Heart right ventricle (tissue), 16 donors: ENCODE measurements around the gene EGR1. TPM values are rescaled to one million over a fixed set of nuclear protein-coding genes. Genes with fewer than 3 reads are reported as not detected.

ENCODE experiments used
- ATAC-seq, 8 donors: fragments of 200-7000 bp; cut with Tn5 transposase; one replicate each; pipeline ENCODE4 v1.9.1; 2020; ENCODE audit warnings: mild to moderate bottlenecking in 8 of 8, moderate library complexity in 8 of 8, moderate number of reproducible peaks in 1 of 8
- DNase-seq, 2 donors: peaks; one replicate each; pipeline ENCODE4 v3.0.0-alpha.2; 2020
- H3K27ac ChIP-seq, 10 donors: fragments of 200-600 bp; sonication (generic) in 2 of 10; one replicate each; pipeline versions ENCODE4 v1.5.0 to v1.8.0; 2020 to 2022; ENCODE audit warnings: mild to moderate bottlenecking in 3 of 10
- H3K27me3 ChIP-seq, 7 donors: fragments of 200-600 bp; one replicate each; pipeline ENCODE4 v1.8.0; 2021 to 2022; ENCODE audit warnings: mild to moderate bottlenecking in 2 of 7
- H3K36me3 ChIP-seq, 9 donors: fragments of 200-600 bp; sonication (generic) in 1 of 9; one replicate each; pipeline versions ENCODE4 v1.5.0 to v1.8.0; 2020 to 2022; ENCODE audit warnings: mild to moderate bottlenecking in 2 of 9
- H3K4me1 ChIP-seq, 9 donors: fragments of 200-600 bp; sonication (generic) in 1 of 9; one replicate each; pipeline versions ENCODE4 v1.5.0 to v1.8.0; 2020 to 2022; ENCODE audit warnings: mild to moderate bottlenecking in 4 of 9
- H3K4me3 ChIP-seq, 10 donors: fragments of 200-600 bp; sonication (generic) in 2 of 10; one replicate each; pipeline versions ENCODE4 v1.5.0 to v1.8.0; 2020 to 2022; ENCODE audit warnings: mild to moderate bottlenecking in 7 of 10, moderate library complexity in 2 of 10
- H3K9me3 ChIP-seq, 11 donors: fragments of 200-600 bp in 10 of 11; sonication (generic) in 2 of 11; one replicate each; pipeline versions ENCODE4 v1.5.0 to v1.8.0; 2013 to 2022; ENCODE audit warnings: mild to moderate bottlenecking in 2 of 11, control low read depth in 1 of 11, moderate library complexity in 1 of 11
- CTCF ChIP-seq, 9 donors: fragments of 200-600 bp; sonication (generic) in 2 of 9; IDR thresholded peaks; one replicate each; pipeline versions ENCODE4 v1.5.0 to v1.8.0; 2021 to 2022; ENCODE audit warnings: antibody characterized with exemption in 9 of 9, mild to moderate bottlenecking in 5 of 9, moderate library complexity in 1 of 9
- WGBS, 2 donors: extraction: QIAGEN DNeasy Blood & Tissue Kit; methylation state at CpG; one replicate each; pipeline ENCODE4 v1.1.7; 2013; ENCODE audit warnings: inconsistent platforms in 1 of 2; 5-methylcytosine and 5-hydroxymethylcytosine counted together
- intact Hi-C, 10 donors: fragments of 100-400 bp; cut with DNase I; formaldehyde crosslinking; loops; one replicate each; pipeline versions ENCODE4 v1.11.1 to v1.14.2; 2022
- polyA plus RNA-seq, 2 donors: library from polyadenylated mRNA; stranded (reverse); fragments of 200-250 nt; gene quantifications; one replicate each; pipeline ENCODE4 v1.2.3, GENCODE V29; 2013
- total RNA-seq, 10 donors: library from RNA; stranded (reverse); fragmentation: NEBNext Ultra II Directional in 3 of 10; extraction: Animal tissue kit (Norgen Biotek cat#: 25700) in 3 of 10; gene quantifications; one replicate each; pipeline versions ENCODE4 v1.2.1 to v1.2.4, GENCODE V29; 2021 to 2023
- donor health status: Arrhythmogenic right ventricular cardiomyopathy.
- donor health status: ischemic (EF 13 %, LVEDD 7.1; RV severe dilation, severe dysfunction).
- donor health status: healthy with polysubstance abuse.
- donor health status: DM: no; HTN: yes; CAD: no.
- donor health status: DM: no; HTN: no; CAD: no.
- donor health status: ischemic (EF 25% LVEDD 6.9; RV normal size, moderate dysfunction).
- donor health status: ischemic (EF 25% LVEDD 5.7; RV mildly dilated, moderate dysfunction).
- donor health status: healthy.
- donor health status: DM: yes; HTN: yes; CAD: no.
- donor health status: Ischemic cardiomyopathy.
- donor health status: ischemic (EF 35%, LVEDD 5.7; RV mildly dilated, moderate dysfunction).
- donor health status: nonischemic (EF 11% LVEDD 7.7; RV severe dilation, severe dysfunction).
- donor health status: DM: yes; HTN: yes; CAD: no.
- donor health status: PGD.
- donor health status: ischemic (EF 29% LVEDD 5.4; RV normal size, mild dysfunction).
- donor health status: nonischemic (EF 23%, LVEDD 6.1; RV moderate dilation, normal function).

EGR1 gene
- total and polyA plus RNA-seq, 12 donors = 5.2 to 164 (median 33.7) TPM

- H3K9me3 ChIP-seq = no peaks in the 10 kb centered on the region
- TF ChIP-seq CTCF (IDR thresholded peaks at IDR 0.05) = no peak
- no peak overlapping the region for H3K4me3 ChIP-seq
- DNase-seq (no peak), ATAC-seq (no peak)
- H3K27me3 ChIP-seq = no peaks in the 10 kb centered on the region
- no peaks in the 10 kb centered on the region for H3K36me3 ChIP-seq
- intact Hi-C loops = loop anchor here in 2 of 10 donors (5.0 kb wide), 2 partner anchors 38 to 43 kb away; no protein-coding TSS in a partner anchor
- WGBS, 2 donors = 78% methylated on average over 9 of the region's 9 CpGs
- H3K27ac ChIP-seq = peak overlapping the region in 5 of 10 donors; percentile 58 to 73 (median 65)
- peaks cover 13 to 66% (median 56%) of the 10 kb centered on the region in 9 donors for H3K4me1 ChIP-seq
These were observed 6.4 kb upstream of the EGR1 start for GRCh38 chr5:138458856-138459255.

- H3K27me3 ChIP-seq = no peaks in the 10 kb centered on the region
- H3K4me3 ChIP-seq = no peak overlapping the region
- WGBS, 2 donors = 67 to 78% methylated on average over 11 of the region's 11 CpGs
- intact Hi-C loops = loop anchor here in 2 of 10 donors (5.0 kb wide), 2 partner anchors 38 to 43 kb away; no protein-coding TSS in a partner anchor
- no peak for TF ChIP-seq CTCF (IDR thresholded peaks at IDR 0.05)
- H3K36me3 ChIP-seq = no peaks in the 10 kb centered on the region
- H3K4me1 ChIP-seq = peaks cover 13 to 69% (median 59%) of the 10 kb centered on the region in 9 donors
- H3K9me3 ChIP-seq = no peaks in the 10 kb centered on the region
- H3K27ac ChIP-seq = peak overlapping the region in 5 of 10 donors; percentile 58 to 73 (median 65)
- peak in 4 of 8 donors; percentile 4 to 28 (median 18) for ATAC-seq
- DNase-seq = peak; percentile 39 to 79
These were observed 5.9 kb upstream of the EGR1 start for GRCh38 chr5:138459311-138459933.

- no peaks in the 10 kb centered on the region for H3K36me3 ChIP-seq
- no peak for DNase-seq
- intact Hi-C loops = loop anchor here in 1 of 10 donors (10.0 kb wide), 1 partner anchor 85 kb away; the partner anchor contains the start of gene ETF1
- WGBS, 2 donors = 65 to 66% methylated on average over 4 of the region's 4 CpGs
- H3K4me3 ChIP-seq = no peak overlapping the region
- no peak for TF ChIP-seq CTCF (IDR thresholded peaks at IDR 0.05)
- peak overlapping the region in 5 of 10 donors; percentile 14 to 74 (median 65) for H3K27ac ChIP-seq
- H3K4me1 ChIP-seq = peaks cover 13 to 69% (median 59%) of the 10 kb centered on the region in 9 donors
- H3K27me3 ChIP-seq = no peaks in the 10 kb centered on the region
- no peaks in the 10 kb centered on the region for H3K9me3 ChIP-seq
- ATAC-seq = no peak
These were observed 5.1 kb upstream of the EGR1 start for GRCh38 chr5:138460032-138460693.

- Histone ChIP-seq H3K36me3 (peaks cover 0 to 5% (median 0%) of the 10 kb centered on the region in 9 donors), H3K4me1 (peaks cover 13 to 78% (median 69%) of the 10 kb centered on the region in 9 donors), H3K27ac (peak overlapping the region in 5 of 10 donors; percentile 34 to 74 (median 40)), H3K27me3 (no peaks in the 10 kb centered on the region), H3K9me3 (no peaks in the 10 kb centered on the region), H3K4me3 (no peak overlapping the region)
- TF ChIP-seq CTCF (IDR thresholded peaks at IDR 0.05) = no peak
- DNase-seq = peak in 1 of 2 donors; percentile 50
- intact Hi-C loops = loop anchor here in 1 of 10 donors (10.0 kb wide), 1 partner anchor 83 kb away; the partner anchor contains the start of gene ETF1
- 72 to 81% methylated on average over 11 of the region's 11 CpGs for WGBS, 2 donors
- ATAC-seq = no peak
These were observed 3.7 kb upstream of the EGR1 start for GRCh38 chr5:138461343-138462125.
